NCI-H446 treated with DMSO at 0.1 percent for 48 hours (cell line): ENCODE results near the gene ASB15.
"Not testable (repeated sequence)": the region's sequence is repeated elsewhere in the genome, so short reads cannot be mapped to it uniquely, and the experiment has no call there.

Source experiments
- DNase-seq: peaks from one replicate; lab custom pipeline; 2025; lab: John Stamatoyannopoulos, UW

ASB15 gene

DNA sequence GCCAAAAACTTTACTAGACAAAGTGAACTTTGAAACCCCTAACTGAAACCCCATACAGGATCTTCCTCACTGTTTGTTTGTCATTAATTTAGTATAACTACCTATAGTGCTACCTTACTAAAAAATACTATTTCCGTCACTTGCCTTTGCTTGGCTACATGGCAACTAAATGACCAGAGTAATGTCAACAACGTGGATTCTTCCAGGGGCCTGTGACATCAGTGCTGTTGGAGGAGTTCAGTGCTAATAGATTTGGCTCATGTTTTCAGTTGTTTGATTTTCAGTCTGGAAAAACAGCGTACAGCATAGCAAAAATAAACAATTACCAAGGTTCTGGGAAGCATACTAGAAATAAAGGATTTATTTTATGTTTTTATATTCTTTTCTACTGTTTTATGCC lies 3.0 kb upstream of the ASB15 start:
- DNase-seq: no peak

GRCh38 chr7:123599766-123600165 lies 1.9 kb upstream of the ASB15 start:
- no peak for DNase-seq

DNA sequence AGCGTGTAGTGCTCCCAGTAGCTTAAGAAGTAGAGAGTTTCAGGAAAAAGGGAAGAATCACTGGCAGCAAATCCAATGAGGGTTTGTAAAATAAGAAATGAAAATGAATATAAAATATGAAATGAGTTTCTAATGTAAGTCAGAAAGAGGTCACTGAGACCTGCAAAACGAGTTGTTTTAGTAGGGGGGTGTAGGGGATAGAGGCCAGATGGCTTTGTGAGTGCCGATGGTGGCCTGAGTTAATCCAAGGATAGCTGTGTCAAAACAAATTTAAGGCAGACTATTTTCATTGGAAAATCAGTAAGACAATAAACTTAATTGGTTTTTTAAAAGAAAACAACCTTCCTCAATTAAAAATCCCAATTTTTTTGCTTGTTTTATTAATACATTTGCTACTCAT lies 745 bp upstream of the ASB15 start:
- DNase-seq: no peak

DNA sequence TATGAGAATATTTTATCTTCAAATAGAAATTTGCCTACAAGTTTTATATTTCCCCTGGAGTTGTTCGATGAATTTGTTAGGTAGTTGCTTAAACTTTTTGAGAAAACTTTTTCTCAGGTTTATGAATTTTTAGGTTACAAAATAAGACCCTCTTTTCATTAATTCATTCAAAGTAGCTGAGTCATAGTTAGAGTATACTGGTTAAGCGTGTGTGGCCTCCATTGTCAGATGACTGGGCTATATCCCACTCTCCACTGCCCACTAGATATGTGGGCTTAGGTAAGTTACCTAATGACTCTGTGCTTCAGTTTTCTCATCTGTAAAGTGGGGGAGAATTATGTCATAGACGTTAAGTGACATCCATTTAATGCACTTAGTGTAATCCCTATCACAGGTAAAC lies 1.0 kb downstream of the ASB15 start:
- no peak for DNase-seq

GRCh38 chr7:123604739-123605138 lies 3.1 kb downstream of the ASB15 start:
- no peak for DNase-seq

GRCh38 chr7:123607423-123607975 lies 5.9 kb downstream of the ASB15 start:
- no peak for DNase-seq

DNA sequence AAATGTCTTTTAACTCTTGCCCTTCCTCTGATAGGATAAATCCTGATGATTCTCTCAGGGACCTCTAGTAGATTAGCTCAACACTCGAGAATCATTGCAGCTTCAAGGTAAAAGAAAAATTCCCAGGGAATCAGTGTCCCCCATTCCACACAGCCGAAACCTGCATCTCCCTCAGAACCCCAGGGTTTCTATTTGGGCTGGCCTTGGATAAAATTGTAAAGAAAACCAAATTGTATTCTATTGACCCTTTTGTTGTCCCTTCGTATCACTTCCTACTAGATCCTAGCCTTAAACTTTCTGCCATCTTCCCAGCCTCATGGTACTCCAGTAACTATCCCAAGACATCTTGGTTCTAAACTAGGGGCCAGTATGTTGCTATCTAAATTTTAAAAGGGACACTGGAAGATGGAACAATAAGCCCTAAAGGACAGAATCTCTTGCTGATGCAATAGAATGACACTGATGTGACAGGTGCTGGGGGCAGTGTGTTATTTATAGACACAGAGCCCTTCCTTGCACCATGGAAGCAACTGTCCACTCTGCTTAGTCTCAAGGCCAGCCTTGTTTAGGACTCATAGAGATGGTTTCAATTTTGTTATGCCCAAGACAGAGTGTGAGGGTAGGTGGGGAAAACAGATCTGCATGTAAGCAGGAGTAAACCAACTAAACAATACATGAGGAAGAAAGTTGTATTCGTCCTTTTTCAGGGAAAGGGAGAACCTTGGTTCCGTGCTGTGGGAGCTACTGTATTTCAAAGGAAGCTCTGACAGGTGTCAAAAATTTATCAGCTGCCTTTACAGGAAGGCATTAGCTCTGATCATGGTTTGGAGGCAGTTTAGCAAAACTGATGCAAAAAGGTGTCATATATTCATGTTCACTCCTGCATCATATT lies 7.6 kb downstream of the ASB15 start:
- DNase-seq: no peak

- no peak for DNase-seq
Measured at GRCh38 chr7:123609883-123610239, 8.2 kb downstream of the ASB15 start.

DNA sequence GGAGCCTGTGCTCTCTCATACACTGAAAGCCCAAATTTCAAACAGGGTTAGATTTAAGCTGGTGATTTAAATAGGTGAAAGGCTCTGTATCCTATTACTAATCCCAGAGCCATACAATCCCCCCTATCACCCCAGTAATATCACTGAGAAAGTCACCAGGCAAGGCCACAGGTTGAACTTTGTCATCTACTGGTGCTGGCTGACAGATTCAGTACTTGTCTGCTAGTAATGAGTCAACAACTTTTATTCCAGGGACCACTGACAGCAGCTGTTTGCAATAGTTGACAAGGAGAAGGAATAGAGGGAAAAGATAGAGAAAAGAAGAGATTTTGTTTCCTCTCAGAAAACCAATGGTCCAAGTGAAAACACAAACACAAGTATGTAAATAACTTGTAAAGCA lies 10.4 kb downstream of the ASB15 start:
- DNase-seq: no peak

DNA sequence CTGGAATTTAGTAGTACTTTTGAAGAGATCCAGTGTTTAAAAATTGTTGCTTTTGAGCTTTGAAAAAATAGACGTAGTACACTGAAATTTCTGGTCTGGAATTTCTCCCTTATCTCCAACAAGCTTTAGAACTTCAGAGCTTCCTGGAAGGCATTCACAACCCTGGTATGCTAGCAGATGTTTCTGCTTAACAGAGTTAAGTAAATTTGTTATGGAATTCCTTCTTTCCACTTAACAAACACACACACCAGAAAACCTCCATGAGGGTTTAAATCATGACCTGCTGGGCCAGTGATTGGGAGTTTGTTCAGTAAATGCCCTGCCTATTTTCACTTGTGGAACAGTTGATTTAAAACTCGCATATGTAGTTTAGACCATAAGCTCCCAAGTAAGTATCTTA lies 13.7 kb downstream of the ASB15 start:
- no peak for DNase-seq

DNA sequence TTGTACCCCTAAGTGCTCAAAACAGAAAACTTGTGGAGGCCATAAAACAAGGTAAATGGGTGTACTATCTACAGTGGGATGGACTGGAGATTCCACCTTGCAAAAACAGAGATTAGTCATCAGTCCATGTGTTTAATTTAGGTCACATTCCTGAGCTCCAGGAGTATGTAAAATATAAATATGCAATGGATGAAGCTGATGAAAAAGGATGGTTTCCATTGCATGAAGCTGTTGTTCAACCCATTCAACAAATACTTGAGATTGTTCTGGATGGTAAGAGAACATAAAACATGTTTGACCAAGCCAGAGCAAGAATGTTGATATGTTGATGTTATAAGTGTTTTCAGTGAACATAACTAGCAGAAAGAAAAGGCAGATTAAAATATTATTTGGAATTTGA lies 14.6 kb downstream of the ASB15 start:
- no peak for DNase-seq

DNA sequence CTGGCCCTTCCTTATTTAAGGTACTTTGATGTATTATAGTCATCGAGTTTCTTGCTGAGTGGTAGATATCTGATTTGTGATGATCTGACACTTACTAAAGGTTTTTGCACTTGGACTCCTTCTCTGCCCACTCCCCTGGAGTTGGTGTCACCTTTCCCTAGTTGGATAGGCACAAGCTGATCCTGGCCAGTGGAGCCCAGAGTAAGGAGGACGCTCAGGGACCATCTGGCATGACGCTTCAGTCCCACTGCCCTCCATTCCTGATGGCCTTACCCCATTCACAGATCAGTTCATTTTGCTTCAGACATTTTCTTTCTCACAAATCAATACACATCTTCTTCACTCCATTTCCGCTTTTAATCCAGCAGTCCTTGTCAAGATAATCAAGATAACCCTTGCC lies 20.1 kb downstream of the ASB15 start:
- DNase-seq: no peak

GRCh38 chr7:123622660-123623386 lies 21.2 kb downstream of the ASB15 start:
- DNase-seq: no peak

DNA sequence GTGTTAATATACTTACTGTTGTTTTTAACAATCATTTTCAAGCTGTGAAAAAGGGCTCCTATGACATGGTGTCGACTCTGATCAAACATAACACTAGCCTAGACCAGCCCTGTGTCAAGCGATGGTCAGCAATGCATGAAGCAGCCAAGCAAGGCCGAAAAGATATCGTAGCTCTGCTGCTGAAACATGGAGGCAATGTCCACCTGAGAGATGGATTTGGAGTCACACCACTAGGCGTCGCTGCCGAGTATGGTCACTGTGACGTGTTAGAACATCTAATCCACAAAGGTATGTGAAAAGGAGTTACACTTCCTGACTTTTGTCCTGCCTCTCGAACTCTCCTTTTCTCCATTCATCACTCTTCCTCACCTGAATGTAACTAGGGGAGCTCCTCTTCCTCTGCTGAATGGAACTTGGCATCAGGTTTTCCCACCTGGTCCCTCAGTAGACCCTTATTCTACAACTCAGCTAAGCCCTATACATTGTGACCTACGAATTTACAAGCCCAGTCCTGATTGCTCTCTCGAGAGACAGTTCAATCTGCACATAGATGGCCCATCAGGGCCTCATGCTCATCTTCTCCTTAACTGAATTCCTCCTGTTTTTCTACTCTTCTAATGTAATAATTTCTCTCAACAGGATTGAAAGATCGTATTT lies 23.0 kb downstream of the ASB15 start:
- no peak for DNase-seq

DNA sequence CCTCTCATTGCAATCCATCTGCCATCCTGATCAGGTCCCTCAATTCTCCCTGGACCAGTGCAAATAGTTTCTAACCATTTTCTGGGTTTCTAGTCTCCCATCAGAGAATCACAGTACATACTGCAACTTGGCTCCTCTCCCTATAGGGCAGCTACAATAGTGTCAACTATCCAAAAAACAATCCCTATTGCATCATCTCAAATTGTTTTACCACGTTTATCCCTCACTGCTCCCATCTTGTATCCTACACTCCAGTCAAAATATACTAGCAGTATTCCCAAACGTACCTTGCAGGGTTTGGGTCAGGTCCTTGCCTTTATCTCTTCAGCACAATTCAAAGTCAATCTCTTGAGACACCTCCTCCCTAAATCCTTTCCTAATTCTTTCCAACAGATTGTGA lies 23.6 kb downstream of the ASB15 start:
- no peak for DNase-seq

DNA sequence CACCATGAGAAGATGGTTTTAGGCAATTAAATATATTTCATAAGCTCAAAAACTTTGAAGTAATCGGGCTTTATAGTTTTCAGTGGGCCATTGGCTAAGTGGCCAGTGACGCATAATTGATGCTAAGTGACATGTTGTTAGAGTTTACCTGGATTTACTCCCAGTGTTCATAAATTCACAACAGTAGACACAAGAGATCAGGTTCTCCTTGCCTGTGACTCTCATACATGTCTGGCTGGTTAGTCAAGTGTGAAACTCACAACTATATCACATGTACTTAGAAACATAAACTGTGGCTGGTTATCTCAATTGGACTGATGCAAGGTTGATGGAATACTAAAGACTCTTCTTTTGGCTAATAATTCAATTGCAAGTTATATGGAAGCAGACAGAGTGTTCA lies 26.2 kb downstream of the ASB15 start:
- no peak for DNase-seq

GRCh38 chr7:123628829-123629228 lies 27.2 kb downstream of the ASB15 start:
- DNase-seq: no peak

DNA sequence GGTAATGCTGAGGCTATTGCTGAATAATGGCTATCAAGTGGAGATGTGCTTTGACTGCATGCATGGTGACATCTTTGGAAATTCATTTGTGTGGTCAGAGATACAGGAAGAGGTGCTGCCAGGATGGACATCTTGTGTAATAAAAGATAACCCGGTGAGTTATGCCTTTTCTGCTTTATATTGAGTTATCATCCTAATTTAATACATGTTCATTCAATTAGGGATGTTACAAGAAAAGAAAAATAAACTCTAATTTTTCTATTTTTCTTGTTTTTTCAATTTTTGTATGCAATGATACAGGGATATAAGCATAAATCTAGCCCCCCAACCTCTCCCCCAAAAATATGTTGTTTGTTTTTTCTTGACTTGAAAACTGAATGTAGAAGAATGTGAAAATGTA lies 27.7 kb downstream of the ASB15 start:
- DNase-seq: no peak

DNA sequence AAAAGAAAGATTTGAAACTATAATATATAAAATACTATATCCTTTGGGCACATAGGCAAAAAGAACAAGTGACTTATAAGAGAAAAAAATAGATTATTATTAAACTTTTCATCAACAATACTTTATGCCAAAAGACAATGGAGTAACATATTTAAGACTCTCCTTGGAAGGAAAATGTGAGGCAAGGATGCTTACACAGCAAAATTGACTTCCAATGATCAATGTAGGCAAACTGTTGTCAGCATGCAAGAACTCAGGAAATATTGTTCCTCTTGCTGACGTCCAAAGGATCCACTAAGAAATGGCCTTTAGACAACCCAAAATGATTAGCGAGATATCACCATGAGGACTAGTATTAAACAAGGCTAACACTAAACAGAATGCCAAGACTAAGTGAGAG lies 31.2 kb downstream of the ASB15 start:
- no peak for DNase-seq

DNA sequence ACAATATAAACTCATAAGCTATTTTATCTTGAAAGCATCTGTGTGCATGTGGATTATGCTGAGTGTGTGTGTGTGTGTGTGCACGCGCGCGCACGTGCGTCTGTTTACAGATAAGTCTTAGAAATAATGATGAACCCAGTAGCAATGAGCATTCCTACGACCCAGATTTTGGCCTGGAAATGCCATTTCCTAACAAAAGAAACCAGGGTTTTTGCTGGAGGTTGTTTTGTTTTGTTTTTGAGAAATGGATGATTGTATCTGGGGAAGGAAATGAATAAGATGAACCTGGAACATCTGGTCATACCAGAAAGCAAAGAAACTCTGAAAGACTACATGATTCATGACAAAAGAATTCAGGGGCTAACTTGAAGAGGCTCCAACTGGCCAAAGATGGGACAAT lies 31.9 kb downstream of the ASB15 start:
- no peak for DNase-seq

- not testable (repeated sequence) for DNase-seq
Measured at GRCh38 chr7:123634011-123634573, 32.5 kb downstream of the ASB15 start.
